Measurements from ENCODE around the gene FSIP1.

Gene FSIP1

DNA sequence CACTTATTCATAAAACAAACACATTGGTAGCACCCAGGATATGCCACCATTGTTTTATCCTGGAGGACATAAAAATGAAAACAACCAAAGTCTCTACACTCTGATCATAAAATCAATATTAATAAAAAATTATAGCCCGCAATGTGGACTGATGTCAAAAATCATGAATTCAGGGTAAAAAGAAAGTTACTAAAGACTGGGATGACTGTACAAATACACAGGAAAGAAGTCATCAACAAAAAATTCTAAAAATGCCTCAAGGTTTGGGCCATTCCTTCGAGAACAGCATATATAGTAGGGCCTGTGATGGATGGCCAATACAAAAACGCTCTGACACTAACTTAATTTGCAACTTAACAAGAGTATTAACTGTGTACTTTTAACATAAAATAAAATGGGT is 125.0 kb downstream of the FSIP1 start:
- TF ChIP-seq GATA3 (IDR thresholded peaks at IDR 0.05; ENCODE audit: low read depth, low read length) (no peak), GATA2 (IDR thresholded peaks at IDR 0.05; ENCODE audit: low read depth, low read length) (no peak)

DNA sequence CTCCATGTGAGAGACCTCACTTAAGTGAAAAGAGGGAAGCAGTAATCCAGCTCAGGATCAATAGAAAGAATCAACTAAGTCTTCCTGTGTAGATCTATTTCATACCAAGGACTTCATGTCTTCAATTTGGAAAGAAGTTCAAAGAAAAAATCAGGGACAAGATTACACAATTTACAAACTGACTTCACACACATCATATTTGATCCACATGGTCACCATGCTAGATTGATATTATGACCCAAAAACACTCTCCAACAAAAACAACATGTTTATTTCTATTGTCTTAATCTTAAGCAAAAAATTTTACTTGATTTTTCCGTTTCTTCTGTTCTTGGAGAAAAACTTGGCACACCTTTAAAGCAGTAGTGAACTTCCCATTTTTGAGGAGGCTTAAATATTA is 125.5 kb downstream of the FSIP1 start:
- TF ChIP-seq GATA3 (IDR thresholded peaks at IDR 0.05; ENCODE audit: low read depth, low read length) (no peak), GATA2 (IDR thresholded peaks at IDR 0.05; ENCODE audit: low read depth, low read length) (no peak)

GRCh38 chr15:39654304-39654703 is 128.3 kb downstream of the FSIP1 start:
- TF ChIP-seq GATA3 (IDR thresholded peaks at IDR 0.05; ENCODE audit: low read depth, low read length) (no peak), GATA2 (IDR thresholded peaks at IDR 0.05; ENCODE audit: low read depth, low read length) (no peak)

DNA sequence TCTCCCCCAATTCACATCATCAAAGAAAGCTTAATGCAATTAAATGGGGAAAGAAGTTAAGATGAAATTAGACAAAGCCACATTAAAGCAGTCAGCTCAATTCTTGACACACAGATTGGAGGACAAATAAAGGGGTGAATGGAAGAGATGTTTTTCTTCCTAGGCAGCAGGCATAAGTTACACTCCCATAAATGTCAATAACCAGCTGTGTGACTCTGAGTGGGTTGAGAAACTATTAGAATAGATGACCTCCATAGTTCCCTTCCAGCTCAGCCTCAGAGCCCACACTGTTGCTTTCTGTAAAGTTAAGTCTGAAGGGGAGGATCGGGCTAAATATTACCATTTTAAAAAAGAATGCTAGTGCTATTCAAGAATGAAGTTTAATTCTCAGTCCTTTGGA is 130.8 kb downstream of the FSIP1 start:
- TF ChIP-seq GATA3 (IDR thresholded peaks at IDR 0.05; ENCODE audit: low read depth, low read length) = no peak
- no peak for TF ChIP-seq GATA2 (IDR thresholded peaks at IDR 0.05; ENCODE audit: low read depth, low read length)

- TF ChIP-seq GATA2 (IDR thresholded peaks at IDR 0.05; ENCODE audit: low read depth, low read length) (no peak), GATA3 (IDR thresholded peaks at IDR 0.05; ENCODE audit: low read depth, low read length) (no peak)
These were observed 131.3 kb downstream of the FSIP1 start for GRCh38 chr15:39651295-39651694.

GRCh38 chr15:39649757-39650156 is 132.9 kb downstream of the FSIP1 start:
- TF ChIP-seq GATA3 (IDR thresholded peaks at IDR 0.05; ENCODE audit: low read depth, low read length) (no peak), GATA2 (IDR thresholded peaks at IDR 0.05; ENCODE audit: low read depth, low read length) (no peak)

DNA sequence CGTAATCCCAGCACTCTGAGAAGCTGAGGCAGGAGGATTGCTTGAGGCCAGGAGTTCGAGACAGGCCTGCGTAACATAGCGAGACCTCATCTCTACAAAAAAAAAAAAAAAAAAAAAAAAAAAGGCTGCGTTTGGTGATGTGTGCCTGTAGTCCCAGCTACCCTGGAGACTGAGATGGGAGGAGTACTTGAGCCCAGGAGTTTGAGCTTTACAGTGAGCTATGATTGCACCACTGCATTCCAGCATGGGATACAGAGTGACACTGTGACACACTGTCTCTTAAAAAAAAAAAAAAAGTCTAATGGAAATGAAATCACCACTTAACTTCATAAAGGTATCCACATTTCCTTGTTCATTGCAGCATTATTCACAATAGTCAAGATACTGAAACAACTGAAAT is 136.2 kb downstream of the FSIP1 start:
- TF ChIP-seq GATA2 (IDR thresholded peaks at IDR 0.05; ENCODE audit: low read depth, low read length) (no peak), GATA3 (IDR thresholded peaks at IDR 0.05; ENCODE audit: low read depth, low read length) (no peak)

DNA sequence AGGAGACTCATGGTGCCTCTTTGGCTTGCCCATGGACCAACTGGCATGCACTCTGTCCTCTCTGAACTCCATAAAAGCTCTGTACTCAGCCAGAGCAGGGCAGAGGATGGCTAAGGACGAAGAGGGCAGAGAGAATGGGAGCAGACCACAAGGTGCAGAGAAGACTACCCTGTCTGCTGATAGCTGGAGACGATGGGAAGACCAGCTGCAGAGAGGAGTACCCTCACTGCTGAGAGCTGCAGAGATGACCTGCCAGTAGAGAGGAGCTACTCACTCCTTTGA is 136.7 kb downstream of the FSIP1 start:
- no peak for TF ChIP-seq GATA3 (IDR thresholded peaks at IDR 0.05; ENCODE audit: low read depth, low read length)
- TF ChIP-seq GATA2 (IDR thresholded peaks at IDR 0.05; ENCODE audit: low read depth, low read length) = no peak

DNA sequence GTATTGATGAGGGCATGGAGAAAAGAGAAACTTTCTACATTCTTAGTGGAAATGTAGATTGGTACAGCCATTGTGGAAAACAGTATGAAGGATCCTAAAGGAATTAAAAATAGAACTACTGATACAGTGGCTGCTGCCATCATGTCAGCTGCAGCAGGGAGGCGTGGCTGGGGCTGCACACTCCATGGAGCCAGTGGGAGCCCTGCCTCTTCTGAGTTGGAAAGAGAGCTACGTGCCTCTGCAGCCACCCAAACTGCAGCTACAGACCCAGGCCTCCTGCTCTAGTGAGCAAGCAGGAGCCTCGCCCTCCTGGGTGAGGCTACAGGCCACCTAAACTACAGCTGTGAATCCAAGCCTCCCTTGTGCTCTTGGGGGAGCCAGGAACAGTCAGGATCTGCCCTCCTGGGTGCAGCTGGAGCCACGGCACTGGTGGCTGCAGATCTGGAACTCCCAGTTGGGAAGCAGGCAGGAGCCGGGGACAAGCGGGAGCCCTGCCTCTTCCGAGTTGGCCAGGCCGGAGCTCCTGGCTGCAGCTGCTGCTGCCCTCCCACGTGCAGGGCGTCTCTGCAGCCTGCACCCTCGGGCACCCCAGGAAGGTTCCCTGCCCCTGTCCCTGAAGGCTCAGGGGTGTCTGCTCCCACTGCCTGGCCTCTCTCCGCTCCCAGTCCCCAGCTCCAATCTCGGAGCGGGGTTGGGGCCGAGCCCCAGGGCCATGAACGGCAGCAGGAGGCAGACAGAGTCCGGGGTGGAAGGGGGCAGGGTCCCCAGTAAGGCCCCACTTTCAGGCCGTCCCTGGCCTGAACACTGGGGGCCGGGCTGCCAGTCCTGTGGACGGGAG is 137.3 kb downstream of the FSIP1 start:
- TF ChIP-seq GATA3 (IDR thresholded peaks at IDR 0.05; ENCODE audit: low read depth, low read length) (no peak), GATA2 (IDR thresholded peaks at IDR 0.05; ENCODE audit: low read depth, low read length) (no peak)

DNA sequence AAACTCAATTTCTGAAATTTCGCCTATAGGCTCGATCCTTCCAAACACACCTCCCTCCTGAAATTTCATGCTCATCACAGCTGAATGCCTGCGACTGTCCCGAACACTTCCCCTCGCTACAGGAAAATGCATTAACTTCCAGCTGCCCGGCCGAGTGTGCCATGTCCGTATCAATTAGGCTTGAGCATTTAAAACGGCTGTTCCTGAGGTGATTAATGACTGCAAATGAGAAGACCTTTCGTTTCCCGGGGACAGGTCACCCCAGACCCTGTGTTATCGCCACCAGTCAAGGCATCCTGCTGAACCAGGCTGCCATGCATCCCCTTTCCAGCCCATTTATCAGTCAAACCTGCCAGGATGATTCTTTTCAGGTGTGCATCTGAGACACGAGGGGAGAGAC is 138.5 kb downstream of the FSIP1 start:
- no peak for TF ChIP-seq GATA2 (IDR thresholded peaks at IDR 0.05; ENCODE audit: low read depth, low read length)
- no peak for TF ChIP-seq GATA3 (IDR thresholded peaks at IDR 0.05; ENCODE audit: low read depth, low read length)

GRCh38 chr15:39643727-39644126 is 138.9 kb downstream of the FSIP1 start:
- TF ChIP-seq GATA3 (IDR thresholded peaks at IDR 0.05; ENCODE audit: low read depth, low read length) (no peak), GATA2 (IDR thresholded peaks at IDR 0.05; ENCODE audit: low read depth, low read length) (no peak)

GRCh38 chr15:39642011-39642640 is 140.5 kb downstream of the FSIP1 start:
- TF ChIP-seq GATA3 (IDR thresholded peaks at IDR 0.05; ENCODE audit: low read depth, low read length) (no peak), GATA2 (IDR thresholded peaks at IDR 0.05; ENCODE audit: low read depth, low read length) (no peak)

DNA sequence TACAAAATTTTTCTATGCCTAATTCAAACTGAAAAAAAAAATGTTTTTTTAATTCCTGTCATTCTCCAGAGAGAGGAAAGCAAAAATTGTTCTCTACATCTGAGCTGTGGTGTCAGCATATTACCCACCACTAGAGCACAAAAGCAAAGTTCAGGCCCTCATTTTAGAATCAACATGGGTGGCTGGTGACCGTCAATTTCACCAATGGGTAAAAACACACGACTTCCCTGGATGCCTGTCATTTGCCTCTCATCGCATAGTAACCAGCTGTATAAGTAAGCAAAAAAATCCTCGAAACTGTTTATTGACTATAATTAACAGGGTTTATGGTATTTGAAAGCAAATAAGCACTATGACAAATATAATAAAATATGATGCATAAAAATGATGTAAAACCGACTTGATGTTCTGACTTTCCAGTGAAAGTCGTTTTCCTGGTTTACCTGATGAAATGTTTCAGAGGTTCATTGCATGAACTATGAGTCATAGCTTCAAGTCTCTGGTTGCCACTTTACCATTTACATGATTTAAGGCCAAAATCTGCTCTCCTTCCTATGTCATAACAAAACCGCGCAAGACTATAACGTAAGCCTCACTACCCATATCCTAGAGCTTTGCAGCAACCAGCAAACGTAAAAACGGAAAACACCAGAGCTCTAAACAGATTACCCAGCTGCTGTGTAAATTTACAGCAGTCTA is 141.3 kb downstream of the FSIP1 start:
- no peak for TF ChIP-seq GATA3 (IDR thresholded peaks at IDR 0.05; ENCODE audit: low read depth, low read length)
- TF ChIP-seq GATA2 (IDR thresholded peaks at IDR 0.05; ENCODE audit: low read depth, low read length) = no peak

DNA sequence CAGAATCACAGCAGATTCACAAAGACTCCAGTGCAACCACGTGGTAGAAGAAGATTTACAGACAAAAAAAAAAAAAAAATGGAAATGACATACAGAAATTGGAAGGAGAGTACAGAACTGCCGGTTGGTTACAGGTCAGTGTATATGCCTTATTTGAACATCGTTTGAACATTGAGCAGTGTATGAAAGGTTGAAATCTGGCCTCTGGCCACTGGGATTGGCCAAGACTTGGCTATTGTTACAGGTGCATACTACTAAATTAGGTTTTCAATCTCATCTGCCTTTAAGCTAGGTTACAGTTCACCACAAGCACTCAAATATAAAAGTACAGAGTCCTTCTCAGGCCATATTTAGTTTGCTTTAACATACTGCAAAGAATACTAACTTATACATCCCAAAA is 142.0 kb downstream of the FSIP1 start:
- TF ChIP-seq GATA2 (IDR thresholded peaks at IDR 0.05; ENCODE audit: low read depth, low read length) = no peak
- no peak for TF ChIP-seq GATA3 (IDR thresholded peaks at IDR 0.05; ENCODE audit: low read depth, low read length)

DNA sequence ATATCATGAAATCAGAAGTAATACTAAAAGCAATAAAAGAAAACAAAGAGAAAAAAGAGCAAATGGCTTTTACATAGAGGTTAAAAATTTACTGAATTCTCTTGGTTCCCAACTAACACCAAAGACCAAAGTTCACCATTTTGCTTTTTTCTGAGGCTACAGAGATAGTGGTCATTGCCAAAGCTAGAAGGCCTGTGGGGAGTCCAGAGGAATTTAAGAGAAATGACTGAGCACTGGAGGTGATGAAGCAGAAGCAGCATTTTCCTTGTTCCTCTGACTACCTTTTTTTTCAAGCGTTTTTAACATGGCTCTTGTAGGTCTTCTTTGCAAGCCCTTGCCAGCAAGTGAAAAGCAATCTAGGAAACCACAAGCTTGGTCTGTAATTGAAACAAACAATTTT is 143.6 kb downstream of the FSIP1 start:
- TF ChIP-seq GATA3 (IDR thresholded peaks at IDR 0.05; ENCODE audit: low read depth, low read length) = no peak
- no peak for TF ChIP-seq GATA2 (IDR thresholded peaks at IDR 0.05; ENCODE audit: low read depth, low read length)
